Mucosa of descending colon (tissue), 3 donors: ENCODE measurements around the gene PDPN. TPM values are rescaled to one million over a fixed set of nuclear protein-coding genes. Genes with fewer than 3 reads are reported as not detected.

ENCODE experiments used
- ATAC-seq: fragments of 200-7000 bp; cut with Tn5 transposase; one replicate; pipeline ENCODE4 v1.9.1; 2020; ENCODE audit warnings: mild to moderate bottlenecking, moderate library complexity
- DNase-seq, 3 donors: peaks; one replicate each; pipeline ENCODE4 v3.0.0-alpha.2; 2020
- H3K36me3 ChIP-seq: fragments of 200-600 bp; one replicate; pipeline ENCODE4 v1.8.0; 2021; ENCODE audit warnings: low read depth, mild to moderate bottlenecking
- H3K4me1 ChIP-seq: fragments of 200-600 bp; one replicate; pipeline ENCODE4 v1.8.0; 2021; ENCODE audit warnings: low read depth, mild to moderate bottlenecking
- H3K4me3 ChIP-seq: fragments of 200-600 bp; one replicate; pipeline ENCODE4 v1.8.0; 2021; ENCODE audit warnings: mild to moderate bottlenecking
- H3K9me3 ChIP-seq: fragments of 200-600 bp; one replicate; pipeline ENCODE4 v1.8.0; 2021; ENCODE audit warnings: mild to moderate bottlenecking
- CTCF ChIP-seq: fragments of 200-600 bp; IDR thresholded peaks from one replicate; pipeline ENCODE4 v1.8.0; 2022; ENCODE audit warnings: antibody characterized with exemption, mild to moderate bottlenecking
- intact Hi-C, 2 donors: fragments of 100-400 bp; cut with DNase I in 1 of 2; cut with micrococcal nuclease in 1 of 2; formaldehyde crosslinking; loops; one replicate each; pipeline versions ENCODE4 v1.11.0 to v1.11.1; 2022; cut with DNase I, micrococcal nuclease
- total RNA-seq, 3 donors: library from RNA; stranded (reverse); fragmentation: NEBNext Ultra II Directional in 2 of 3; extraction: Animal tissue kit (Norgen Biotek cat#: 25700) in 2 of 3; gene quantifications; one replicate each; pipeline versions ENCODE4 v1.2.1 to v1.2.4, GENCODE V29; 2021 to 2023
- donor health status: DM: no; HTN: no; CAD: no; lungs with moderate emphysema.
- donor health status: DM: no; HTN: no; CAD: no.
- donor health status: DM: no; HTN: yes; CAD: no.

Gene PDPN
- total RNA-seq, 3 donors from 2014 or later: 1.0 to 12.8 (median 12.6) TPM

GRCh38 chr1:13540866-13541265 lies 42.8 kb upstream of the PDPN start:
- H3K9me3 ChIP-seq: no peaks in the 10 kb centered on the region
- intact Hi-C loops: no loop called here
- DNase-seq (no peak), ATAC-seq (no peak)
- no peak overlapping the region for H3K4me3 ChIP-seq
- no peaks in the 10 kb centered on the region for H3K4me1 ChIP-seq
- no peak for TF ChIP-seq CTCF
- H3K36me3 ChIP-seq: no peaks in the 10 kb centered on the region

- ATAC-seq: no peak
These were observed 42.0 kb upstream of the PDPN start for GRCh38 chr1:13541435-13542215.

GRCh38 chr1:13543451-13544220 lies 40.0 kb upstream of the PDPN start:
- H3K36me3 ChIP-seq: no peaks in the 10 kb centered on the region
- H3K4me1 ChIP-seq: no peaks in the 10 kb centered on the region
- H3K9me3 ChIP-seq: no peaks in the 10 kb centered on the region
- DNase-seq (peak in 2 of 3 donors; percentile 12 to 33), ATAC-seq (peak; percentile 38)
- TF ChIP-seq CTCF: no peak
- intact Hi-C loops: no loop called here
- H3K4me3 ChIP-seq: no peak overlapping the region

More at GRCh38 chr1:13541435-13542215, 42.0 kb upstream of the PDPN start:
- DNase-seq: no peak
- Histone ChIP-seq H3K36me3 (no peaks in the 10 kb centered on the region), H3K9me3 (no peaks in the 10 kb centered on the region), H3K4me1 (no peaks in the 10 kb centered on the region), H3K4me3 (no peak overlapping the region)
- intact Hi-C loops: no loop called here
- TF ChIP-seq CTCF: no peak

- no peak overlapping the region for H3K4me3 ChIP-seq
- no peaks in the 10 kb centered on the region for H3K4me1 ChIP-seq
- intact Hi-C loops: no loop called here
- no peaks in the 10 kb centered on the region for H3K36me3 ChIP-seq
- TF ChIP-seq CTCF: no peak
- no peak for ATAC-seq
- no peaks in the 10 kb centered on the region for H3K9me3 ChIP-seq
- DNase-seq: no peak
These were observed 39.4 kb upstream of the PDPN start for GRCh38 chr1:13544221-13544556.

GRCh38 chr1:13546791-13547190 lies 36.8 kb upstream of the PDPN start:
- H3K36me3 ChIP-seq: no peaks in the 10 kb centered on the region
- ATAC-seq: no peak
- no peaks in the 10 kb centered on the region for H3K9me3 ChIP-seq
- no peak overlapping the region for H3K4me3 ChIP-seq
- intact Hi-C loops: no loop called here
- no peak for TF ChIP-seq CTCF
- DNase-seq: no peak
- no peaks in the 10 kb centered on the region for H3K4me1 ChIP-seq
